AG09309 (cell line): ENCODE measurements around the gene OR10A4.

Experiments used
- DNase-seq: peaks from one replicate; pipeline ENCODE4 v3.0.0-alpha.2; 2010; ENCODE audit warnings: low read depth
- H3K4me3 ChIP-seq: 2 replicates; pipeline ENCODE4 v1.5.1; 2011; ENCODE audit warnings: mild to moderate bottlenecking, low read depth, low read length, moderate library complexity; ENCODE audit not compliant: control insufficient read depth
- CTCF ChIP-seq: IDR thresholded peaks from 2 replicates; pipeline ENCODE4 v1.5.1; 2011; ENCODE audit warnings: mild to moderate bottlenecking, low read depth, low read length, inconsistent platforms; ENCODE audit not compliant: insufficient read depth, control insufficient read depth; ENCODE audit errors: missing control alignments

Gene OR10A4

GRCh38 chr11:6876325-6876724 is at the start of gene OR10A4:
Gene OR10A4 (plus strand): TSS chr11:6876625. CDS start chr11:6876648, 23 bp downstream.
- no peak for DNase-seq
- no peak within 1 kb of the TSS for H3K4me3 ChIP-seq
- TF ChIP-seq CTCF = no peak

- DNase-seq = no peak
- TF ChIP-seq CTCF = no peak
- no peak overlapping the region for H3K4me3 ChIP-seq
Observed at GRCh38 chr11:6828103-6828502, 48.3 kb upstream of the OR10A4 start.

- TF ChIP-seq CTCF = no peak
- DNase-seq = no peak
- no peak overlapping the region for H3K4me3 ChIP-seq
Observed at GRCh38 chr11:6833356-6833755, 43.1 kb upstream of the OR10A4 start.

GRCh38 chr11:6834021-6834420 is 42.4 kb upstream of the OR10A4 start:
- H3K4me3 ChIP-seq = no peak overlapping the region

GRCh38 chr11:6841694-6842093 is 34.7 kb upstream of the OR10A4 start:
- no peak overlapping the region for H3K4me3 ChIP-seq
- no peak for DNase-seq
- no peak for TF ChIP-seq CTCF

More at GRCh38 chr11:6834021-6834420, 42.4 kb upstream of the OR10A4 start:
- no peak for DNase-seq
- no peak for TF ChIP-seq CTCF

GRCh38 chr11:6843670-6844069 is 32.8 kb upstream of the OR10A4 start:
- no peak overlapping the region for H3K4me3 ChIP-seq
- TF ChIP-seq CTCF = no peak
- DNase-seq = no peak

- no peak overlapping the region for H3K4me3 ChIP-seq
- TF ChIP-seq CTCF = no peak
- DNase-seq = no peak
Observed at GRCh38 chr11:6844356-6844755, 32.1 kb upstream of the OR10A4 start.
